HUES48 (cell line): ENCODE measurements around the gene STOM.

Source experiments
- H3K27ac ChIP-seq: one replicate; pipeline ENCODE4 v1.7.0; 2013; ENCODE audit warnings: low read depth, low read length, inconsistent platforms
- H3K27me3 ChIP-seq: 2 replicates; pipeline ENCODE4 v1.6.1; 2013; ENCODE audit warnings: mild to moderate bottlenecking, low read length; ENCODE audit not compliant: control insufficient read depth, insufficient read depth
- H3K36me3 ChIP-seq: 2 replicates; pipeline ENCODE4 v1.6.1; 2013; ENCODE audit warnings: low read length; ENCODE audit not compliant: control insufficient read depth, insufficient read depth
- H3K4me1 ChIP-seq: 2 replicates; pipeline ENCODE4 v1.6.1; 2013; ENCODE audit warnings: mild to moderate bottlenecking, low read length; ENCODE audit not compliant: control insufficient read depth, insufficient read depth
- H3K4me3 ChIP-seq: 2 replicates; pipeline ENCODE4 v1.5.1; 2013; ENCODE audit warnings: mild to moderate bottlenecking, low read depth, low read length
- H3K9ac ChIP-seq: 2 replicates; pipeline ENCODE4 v1.6.1; 2013; ENCODE audit warnings: mild to moderate bottlenecking, low read depth, low read length, moderate library complexity
- H3K9me3 ChIP-seq: 2 replicates; pipeline ENCODE4 v1.6.1; 2013; ENCODE audit warnings: low read length; ENCODE audit not compliant: control insufficient read depth, insufficient read depth

STOM gene

DNA sequence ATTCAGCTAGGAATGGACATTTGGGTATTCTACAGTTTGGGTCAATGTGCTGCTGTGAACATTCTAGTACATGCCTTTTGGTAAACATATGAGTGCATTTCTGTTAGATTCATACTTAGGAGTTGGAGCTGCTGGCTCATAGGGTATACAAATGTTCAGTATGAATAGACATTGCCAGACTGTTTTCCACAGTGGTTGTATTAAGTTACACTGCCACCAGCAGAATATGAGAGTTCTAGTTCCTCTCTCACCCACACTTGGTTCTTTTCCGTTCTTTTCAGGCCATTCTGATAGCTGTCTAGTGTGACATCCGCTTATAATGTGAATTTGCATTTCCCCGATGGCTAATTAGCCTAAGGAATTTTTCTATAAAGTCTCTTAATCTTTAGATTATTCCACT lies 25.0 kb downstream of the STOM start:
- no peak overlapping the region for H3K9ac ChIP-seq
- H3K27me3 ChIP-seq, result no peaks in the 10 kb centered on the region
- H3K27ac ChIP-seq, result no peak overlapping the region
- peaks cover 50% of the 10 kb centered on the region for H3K36me3 ChIP-seq
- no peak overlapping the region for H3K4me3 ChIP-seq
- no peaks in the 10 kb centered on the region for H3K9me3 ChIP-seq
- no peaks in the 10 kb centered on the region for H3K4me1 ChIP-seq

- Histone ChIP-seq H3K4me1 (no peaks in the 10 kb centered on the region), H3K27me3 (no peaks in the 10 kb centered on the region), H3K36me3 (peaks cover 50% of the 10 kb centered on the region), H3K9me3 (no peaks in the 10 kb centered on the region), H3K27ac (no peak overlapping the region), H3K9ac (no peak overlapping the region), H3K4me3 (no peak overlapping the region)
Measured at GRCh38 chr9:121344184-121344583, 25.9 kb downstream of the STOM start.

- no peak overlapping the region for H3K4me3 ChIP-seq
- H3K9ac ChIP-seq, result no peak overlapping the region
- H3K4me1 ChIP-seq, result no peaks in the 10 kb centered on the region
- no peaks in the 10 kb centered on the region for H3K27me3 ChIP-seq
- no peak overlapping the region for H3K27ac ChIP-seq
- H3K36me3 ChIP-seq, result peaks cover 37% of the 10 kb centered on the region
- no peaks in the 10 kb centered on the region for H3K9me3 ChIP-seq
Measured at GRCh38 chr9:121340676-121341392, 29.2 kb downstream of the STOM start.

GRCh38 chr9:121339437-121339836 lies 30.6 kb downstream of the STOM start:
- Histone ChIP-seq H3K9me3 (no peaks in the 10 kb centered on the region), H3K36me3 (peaks cover 30% of the 10 kb centered on the region), H3K9ac (no peak overlapping the region)

GRCh38 chr9:121336665-121337064 lies 33.4 kb downstream of the STOM start:
- Histone ChIP-seq H3K27ac (no peak overlapping the region), H3K36me3 (peaks cover 24% of the 10 kb centered on the region)

More at GRCh38 chr9:121339437-121339836, 30.6 kb downstream of the STOM start:
- Histone ChIP-seq H3K4me3 (no peak overlapping the region), H3K27ac (no peak overlapping the region), H3K27me3 (no peaks in the 10 kb centered on the region), H3K4me1 (no peaks in the 10 kb centered on the region)

GRCh38 chr9:121333950-121334773 lies 35.9 kb downstream of the STOM start:
- no peak overlapping the region for H3K27ac ChIP-seq
- peaks cover 25% of the 10 kb centered on the region for H3K36me3 ChIP-seq
- H3K4me3 ChIP-seq, result no peak overlapping the region
- no peaks in the 10 kb centered on the region for H3K27me3 ChIP-seq
- no peaks in the 10 kb centered on the region for H3K9me3 ChIP-seq
- no peak overlapping the region for H3K9ac ChIP-seq
- no peaks in the 10 kb centered on the region for H3K4me1 ChIP-seq

More at GRCh38 chr9:121336665-121337064, 33.4 kb downstream of the STOM start:
- Histone ChIP-seq H3K4me1 (no peaks in the 10 kb centered on the region), H3K9me3 (no peaks in the 10 kb centered on the region), H3K27me3 (no peaks in the 10 kb centered on the region), H3K4me3 (no peak overlapping the region), H3K9ac (no peak overlapping the region)

DNA sequence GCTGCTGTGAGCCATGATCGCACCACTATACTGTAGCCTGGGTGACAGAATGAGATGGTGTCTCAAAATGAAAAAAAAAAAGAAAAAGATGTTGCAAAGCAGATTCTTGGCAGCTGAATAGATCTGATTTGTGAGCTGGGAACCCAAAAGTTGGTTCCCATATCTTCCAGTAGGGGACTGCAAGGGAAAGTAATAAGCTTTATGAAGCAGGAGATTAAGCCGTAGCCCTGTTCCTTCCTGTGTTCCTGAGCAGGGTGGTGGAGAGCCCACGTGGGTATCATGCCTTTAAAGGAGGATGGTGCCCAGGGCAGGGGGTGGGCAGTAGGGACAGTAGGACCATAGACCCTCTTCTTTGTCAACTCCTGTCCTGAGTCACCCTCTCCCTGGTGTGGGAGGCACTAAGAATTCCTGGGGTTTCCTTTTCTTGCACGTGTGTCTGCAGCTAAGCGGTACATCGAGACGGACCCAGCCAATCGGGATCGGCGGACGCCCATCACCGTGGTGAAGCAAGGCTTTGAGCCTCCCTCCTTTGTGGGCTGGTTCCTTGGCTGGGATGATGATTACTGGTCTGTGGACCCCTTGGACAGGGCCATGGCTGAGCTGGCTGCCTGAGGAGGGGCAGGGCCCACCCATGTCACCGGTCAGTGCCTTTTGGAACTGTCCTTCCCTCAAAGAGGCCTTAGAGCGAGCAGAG lies 37.9 kb downstream of the STOM start:
- Histone ChIP-seq H3K4me3 (no peak overlapping the region), H3K27me3 (no peaks in the 10 kb centered on the region), H3K36me3 (peaks cover 21% of the 10 kb centered on the region), H3K9me3 (no peaks in the 10 kb centered on the region), H3K4me1 (no peaks in the 10 kb centered on the region), H3K9ac (no peak overlapping the region), H3K27ac (no peak overlapping the region)

DNA sequence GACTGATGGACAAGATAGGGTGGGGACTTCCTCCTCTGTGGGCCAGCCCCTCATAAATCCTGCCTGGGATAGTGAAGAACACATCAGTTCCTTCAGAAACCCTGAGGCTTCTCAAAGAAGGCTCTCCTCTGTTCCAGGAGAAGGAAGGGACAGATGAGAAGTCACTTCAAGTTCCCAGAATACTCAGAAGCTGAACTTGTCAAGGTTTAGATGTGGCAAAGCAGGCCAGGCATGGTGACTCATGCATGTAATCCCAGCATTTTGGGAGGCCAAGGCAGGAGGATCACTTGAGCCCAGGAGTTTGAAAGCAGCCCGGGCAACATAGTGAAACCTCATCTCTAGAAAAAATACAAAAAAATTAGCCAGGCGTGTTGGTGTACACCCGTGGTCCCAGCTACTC lies 38.5 kb downstream of the STOM start:
- Histone ChIP-seq H3K4me1 (no peaks in the 10 kb centered on the region), H3K36me3 (peaks cover 20% of the 10 kb centered on the region), H3K4me3 (no peak overlapping the region), H3K27me3 (no peaks in the 10 kb centered on the region), H3K9me3 (no peaks in the 10 kb centered on the region), H3K27ac (no peak overlapping the region), H3K9ac (no peak overlapping the region)

DNA sequence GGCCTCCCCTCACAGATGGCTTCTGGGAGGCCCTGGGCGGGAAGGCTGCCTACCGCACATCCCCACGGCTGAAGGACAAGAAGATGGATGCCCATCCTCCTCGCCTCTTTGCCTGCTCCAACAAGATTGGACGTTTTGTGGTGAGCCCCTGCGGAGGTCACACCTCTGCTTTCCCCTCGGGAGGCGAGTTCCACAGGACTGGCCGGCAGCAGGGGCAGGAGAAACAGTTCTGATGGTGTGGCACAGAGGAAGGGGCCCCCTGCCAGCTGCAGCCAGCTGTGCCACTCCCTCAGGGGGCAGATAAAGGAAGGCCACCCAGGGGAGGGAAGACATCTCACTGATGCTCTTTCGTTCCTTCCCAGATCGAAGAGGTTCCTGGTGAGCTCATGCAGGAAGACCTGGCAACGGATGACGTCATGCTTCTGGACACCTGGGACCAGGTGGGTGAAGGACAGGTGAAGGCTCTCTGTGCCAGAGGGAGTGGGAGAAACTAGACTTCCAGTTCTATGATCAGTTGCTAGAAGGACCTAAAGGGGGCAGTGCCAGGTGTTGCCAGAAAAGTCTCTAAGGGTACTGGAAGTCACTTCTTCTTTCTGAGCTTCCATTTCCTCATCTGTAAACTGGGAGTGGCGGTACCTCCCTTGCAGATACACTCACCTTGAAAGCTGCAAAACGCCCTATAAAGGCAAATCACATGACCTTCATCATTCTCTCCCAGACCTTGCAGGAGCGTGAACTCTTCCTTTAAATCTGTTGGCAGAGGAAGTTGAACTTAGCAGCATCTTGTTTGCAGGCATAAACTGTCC lies 41.0 kb downstream of the STOM start:
- no peaks in the 10 kb centered on the region for H3K9me3 ChIP-seq
- no peaks in the 10 kb centered on the region for H3K27me3 ChIP-seq
- H3K27ac ChIP-seq, result no peak overlapping the region
- peaks cover 34% of the 10 kb centered on the region for H3K36me3 ChIP-seq
- no peak overlapping the region for H3K4me3 ChIP-seq
- H3K4me1 ChIP-seq, result no peaks in the 10 kb centered on the region
- no peak overlapping the region for H3K9ac ChIP-seq

DNA sequence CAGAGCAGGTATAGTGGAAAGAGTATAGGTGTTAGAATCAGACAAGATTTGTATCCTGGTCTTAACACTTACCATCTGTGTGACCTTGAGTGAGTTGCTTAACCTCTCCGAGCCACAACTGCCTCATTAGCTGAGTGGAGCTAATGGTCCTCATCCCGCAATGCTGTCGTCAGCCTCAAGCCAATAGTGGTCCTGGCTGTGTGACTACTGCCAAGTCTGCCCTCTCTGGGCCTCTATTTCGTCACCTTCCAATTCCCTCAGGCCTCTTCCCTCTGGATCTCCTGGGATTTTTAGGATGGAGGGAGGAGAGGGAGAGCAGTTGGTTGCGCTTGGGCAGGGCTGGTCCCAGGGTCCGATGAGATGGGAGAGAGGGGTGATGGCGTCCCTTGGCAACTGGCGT lies 41.6 kb downstream of the STOM start:
- Histone ChIP-seq H3K4me1 (no peaks in the 10 kb centered on the region), H3K27ac (no peak overlapping the region), H3K36me3 (peaks cover 34% of the 10 kb centered on the region)

More for the DNA sequence above, 41.6 kb downstream of the STOM start:
- H3K27me3 ChIP-seq, result no peaks in the 10 kb centered on the region
- H3K9me3 ChIP-seq, result no peaks in the 10 kb centered on the region
- H3K9ac ChIP-seq, result no peak overlapping the region
- no peak overlapping the region for H3K4me3 ChIP-seq
